Measurements from ENCODE around the gene CDK5R2. TPM values are rescaled to one million over a fixed set of nuclear protein-coding genes. Genes with fewer than 3 reads are reported as not detected.
A peak's percentile ranks its signal among the peaks of the same experiment; 100 is the strongest.

The CDK5R2 gene
- total RNA-seq, 1 donor from 2014 or later, result not detected

DNA sequence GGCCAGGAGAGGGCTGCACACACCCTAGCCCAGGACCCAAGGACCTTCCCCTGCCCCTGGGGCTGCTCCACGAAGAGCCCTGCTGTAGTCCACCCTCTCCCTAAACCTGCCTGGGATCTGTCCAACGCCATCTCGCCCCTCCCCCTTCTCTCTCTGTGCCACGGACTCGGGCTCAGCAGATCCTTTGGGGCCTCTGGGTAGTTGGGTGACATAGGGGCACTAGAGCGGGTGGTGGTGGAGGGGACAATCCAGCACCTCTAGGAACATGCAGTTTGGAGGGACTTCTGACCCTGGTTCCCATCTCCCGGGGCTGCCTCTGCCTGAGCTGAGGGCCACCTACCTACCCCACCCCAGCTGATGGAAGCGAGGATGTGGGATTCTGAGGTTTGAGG lies 41.1 kb downstream of the CDK5R2 start:
- DNase-seq (no peak), ATAC-seq (no peak)
- intact Hi-C loops (cut with micrococcal nuclease), result no loop called here

GRCh38 chr2:219001100-219001576 lies 41.7 kb downstream of the CDK5R2 start:
- DNase-seq, result no peak
- no peak for ATAC-seq
- intact Hi-C loops (cut with micrococcal nuclease), result no loop called here

DNA sequence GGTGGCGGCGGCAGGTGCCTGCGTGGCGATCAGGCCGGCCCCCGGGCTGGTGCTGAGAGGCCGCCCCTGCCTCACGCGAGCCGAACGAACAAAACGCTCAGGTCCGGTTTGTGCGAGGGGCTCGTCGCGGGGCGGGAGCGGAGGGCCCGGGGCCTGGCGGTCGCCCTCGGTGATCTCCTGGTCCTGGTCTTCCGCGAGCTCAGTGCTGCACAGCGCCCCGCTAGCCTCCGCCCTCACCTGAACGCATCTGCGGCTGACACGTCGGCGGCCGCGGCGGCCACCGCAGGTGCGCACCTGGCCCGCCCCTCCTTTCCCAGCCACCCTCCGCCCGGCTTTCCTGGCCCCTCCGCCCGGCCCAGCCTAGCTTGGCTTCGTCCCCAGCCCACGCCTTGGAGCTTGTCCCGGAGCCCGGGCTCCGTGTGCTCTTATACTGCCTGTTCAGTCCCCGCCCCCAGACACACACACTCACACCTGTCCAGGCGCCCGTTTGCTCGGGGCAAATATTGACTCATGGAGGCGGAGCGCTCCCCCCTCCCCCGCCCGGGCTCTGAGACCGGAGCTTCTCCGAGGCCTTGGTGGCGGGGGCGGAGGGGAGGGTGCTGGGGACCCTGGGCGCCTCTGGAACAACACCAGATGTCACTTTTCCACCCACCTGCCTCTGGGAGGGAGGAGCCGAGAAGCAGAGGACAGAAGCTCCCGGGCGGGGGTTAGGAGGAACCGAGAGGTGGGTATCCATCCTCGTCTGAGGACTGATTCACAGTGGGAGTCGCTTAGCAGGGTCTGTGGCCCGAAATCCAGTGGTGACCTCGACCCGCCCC lies 42.3 kb downstream of the CDK5R2 start:
- intact Hi-C loops (cut with micrococcal nuclease), result no loop called here
- DNase-seq (no peak), ATAC-seq (peak; percentile 44)

DNA sequence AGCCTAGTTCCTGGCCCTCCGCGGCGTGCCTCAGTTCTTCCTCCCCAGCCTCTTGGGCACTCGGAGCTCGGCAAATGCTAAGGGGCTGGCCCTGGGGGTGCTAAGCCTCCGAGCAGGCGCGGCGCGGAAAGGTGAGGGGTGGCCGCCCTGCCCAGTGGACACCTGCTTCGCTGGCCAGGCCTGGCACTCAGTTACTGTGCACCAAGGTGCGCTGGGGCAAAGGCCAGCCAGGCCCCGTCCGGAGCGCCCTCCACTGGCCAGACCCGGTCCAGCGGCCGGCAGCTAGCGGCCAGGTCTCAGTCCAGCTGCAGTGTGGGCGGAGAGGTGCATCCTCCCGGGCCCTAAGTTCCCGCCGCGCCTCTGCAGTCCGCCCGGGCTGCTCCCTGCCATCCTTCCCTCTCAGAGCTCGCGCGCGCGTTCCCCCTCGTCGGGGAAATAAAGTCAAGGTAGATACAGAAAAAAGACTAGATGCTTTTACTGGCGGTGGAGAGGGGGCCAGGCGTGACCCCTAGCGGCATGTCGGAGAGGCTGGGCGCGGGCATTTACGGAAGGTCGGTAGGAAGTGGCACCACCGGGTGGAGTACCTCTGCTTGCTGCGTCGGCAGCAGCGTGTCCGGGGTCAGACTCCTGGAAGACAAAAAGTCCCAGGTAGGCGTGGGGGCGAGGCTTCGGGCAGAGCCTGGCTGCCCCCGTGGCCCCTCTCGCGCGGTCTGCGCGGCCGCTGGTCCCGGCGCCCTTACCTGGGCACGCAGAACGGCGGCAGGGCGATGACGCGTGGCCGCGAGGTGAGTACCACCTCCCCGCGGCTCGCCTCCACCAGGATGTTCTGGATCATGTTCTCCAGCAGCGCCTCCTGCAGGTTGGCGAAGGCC lies 43.2 kb downstream of the CDK5R2 start:
- ATAC-seq, result peak; percentile 20
- intact Hi-C loops (cut with micrococcal nuclease), result no loop called here
- peak; percentile 48 for DNase-seq

- DNase-seq (no peak), ATAC-seq (no peak)
- intact Hi-C loops (cut with micrococcal nuclease), result no loop called here
Measured at GRCh38 chr2:219003267-219003634, 43.8 kb downstream of the CDK5R2 start.

GRCh38 chr2:219003979-219004378 lies 44.5 kb downstream of the CDK5R2 start:
- DNase-seq (no peak), ATAC-seq (no peak)
- intact Hi-C loops (cut with micrococcal nuclease), result no loop called here

GRCh38 chr2:219009294-219009693 lies 49.8 kb downstream of the CDK5R2 start:
- no peak for DNase-seq
- ATAC-seq, result no peak
- intact Hi-C loops (cut with micrococcal nuclease), result no loop called here

GRCh38 chr2:219010162-219010756 lies 50.8 kb downstream of the CDK5R2 start:
- no peak for DNase-seq
- intact Hi-C loops (cut with micrococcal nuclease), result no loop called here
- no peak for ATAC-seq

DNA sequence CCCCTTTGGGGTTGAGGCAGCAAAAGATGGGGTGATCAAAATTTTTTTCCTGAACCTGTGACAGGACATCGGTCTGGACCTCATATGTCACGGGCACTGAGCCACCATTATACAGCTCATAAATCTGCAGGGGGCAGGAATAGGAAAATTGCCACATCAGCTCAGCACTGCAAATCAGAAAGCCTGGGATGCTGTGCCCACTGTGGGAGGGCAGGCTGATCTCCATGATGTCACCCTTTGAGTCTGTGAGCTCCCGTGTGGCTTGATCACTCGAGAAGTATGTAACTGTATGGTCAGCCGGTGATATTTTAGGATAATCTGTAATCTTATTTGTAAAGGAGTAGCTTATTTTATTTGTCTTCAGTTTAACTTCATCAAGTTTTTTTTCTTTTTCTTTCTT lies 51.4 kb downstream of the CDK5R2 start:
- DNase-seq (no peak), ATAC-seq (no peak)
- intact Hi-C loops (cut with micrococcal nuclease), result no loop called here

Small RNA genes lying within 50 kb of the gene (microRNA-seq; reads per million reads assigned to microRNA genes)
- not detected for gene MIR375 (ENCODE audit: borderline number of aligned reads)

Other genes with a start within 250 kb of the CDK5R2 start
- gene TTLL4, start 248.8 kb upstream of the CDK5R2 start, total RNA-seq, result 4.6 TPM
- gene CYP27A1, start 177.5 kb upstream of the CDK5R2 start, total RNA-seq, result 7.9 TPM
- 0.12 TPM for gene PRKAG3, start 127.9 kb upstream of the CDK5R2 start, total RNA-seq
- 2.4 TPM for gene WNT6, start 99.9 kb upstream of the CDK5R2 start, total RNA-seq
- gene WNT10A, start 78.8 kb upstream of the CDK5R2 start, total RNA-seq, result not detected
- gene FEV, start 25.5 kb downstream of the CDK5R2 start, total RNA-seq, result not detected
- not detected for gene CRYBA2, start 33.8 kb downstream of the CDK5R2 start, total RNA-seq
- not detected for gene CFAP65, start 81.8 kb downstream of the CDK5R2 start, total RNA-seq
- not detected for gene IHH, start 101.3 kb downstream of the CDK5R2 start, total RNA-seq
- 7.0 TPM for gene NHEJ1, start 201.1 kb downstream of the CDK5R2 start, total RNA-seq
- 0.37 TPM for gene SLC23A3, start 210.4 kb downstream of the CDK5R2 start, total RNA-seq
- gene CNPPD1, start 217.3 kb downstream of the CDK5R2 start, total RNA-seq, result 65.0 TPM
- 41.1 TPM for gene RETREG2, start 218.6 kb downstream of the CDK5R2 start, total RNA-seq
- 20.3 TPM for gene ZFAND2B, start 247.1 kb downstream of the CDK5R2 start, total RNA-seq